Gastrocnemius medialis (tissue), 4 donors: ENCODE measurements around the gene TXNL4A. TPM values are rescaled to one million over a fixed set of nuclear protein-coding genes. Genes with fewer than 3 reads are reported as not detected.

Source experiments
- ATAC-seq, 2 donors: fragments of 150-250 bp; one replicate each; pipeline ENCODE4 v1.9.1; 2016
- DNase-seq, 2 donors: peaks; one replicate each; pipeline ENCODE4 v3.0.0-alpha.2; 2019
- H3K27ac ChIP-seq, 4 donors: fragments of 200-600 bp; sonication (generic); 1 replicate in 1 of 4; 2 replicates in 3 of 4; pipeline ENCODE4 v1.5.1; 2016 to 2018; ENCODE audit warnings: mild to moderate bottlenecking in 2 of 4, moderate library complexity in 1 of 4
- H3K27me3 ChIP-seq, 3 donors: fragments of 200-600 bp; sonication (generic) in 2 of 3; 1 replicate in 1 of 3; 2 replicates in 2 of 3; pipeline versions ENCODE4 v1.5.1 to v1.6.0; 2016 to 2019; ENCODE audit warnings: mild to moderate bottlenecking in 1 of 3, moderate library complexity in 1 of 3
- H3K36me3 ChIP-seq, 2 donors: fragments of 200-600 bp; sonication (generic) in 1 of 2; one replicate each; pipeline ENCODE4 v1.5.1; 2017 to 2018
- H3K4me1 ChIP-seq, 2 donors: fragments of 200-600 bp; sonication (generic) in 1 of 2; one replicate each; pipeline ENCODE4 v1.5.1; 2016 to 2017; ENCODE audit warnings: mild to moderate bottlenecking in 2 of 2
- H3K4me3 ChIP-seq, 4 donors: fragments of 200-600 bp; sonication (generic) in 3 of 4; 1 replicate in 1 of 4; 2 replicates in 3 of 4; pipeline ENCODE4 v1.5.1; 2016 to 2019; ENCODE audit warnings: mild to moderate bottlenecking in 2 of 4
- H3K9me3 ChIP-seq, 3 donors: fragments of 200-600 bp; sonication (generic) in 2 of 3; 1 replicate in 1 of 3; 2 replicates in 2 of 3; pipeline ENCODE4 v1.5.1; 2016 to 2019
- POLR2A ChIP-seq, 2 donors: fragments of 450-650 bp; IDR thresholded peaks; one replicate each; pipeline ENCODE4 v1.6.1; 2017; ENCODE audit warnings: antibody characterized with exemption in 2 of 2, mild to moderate bottlenecking in 2 of 2, moderate library complexity in 2 of 2
- in situ Hi-C, 4 donors: fragments of 200-750 bp; cut with MboI; loops; one replicate each; pipeline versions ENCODE4 v1.15.0 to v1.8.0; 2017; ENCODE audit warnings: low sequenced_read_pairs in 4 of 4
- intact Hi-C: fragments of 100-400 bp; cut with DNase I; formaldehyde crosslinking; loops from one replicate; pipeline ENCODE4 v1.15.1; 2023; ENCODE audit warnings: low total_unique reads
- total RNA-seq, 4 donors: library from RNA; depleted of rRNA; stranded (reverse); fragments of >200 nt; gene quantifications; one replicate each; pipeline versions ENCODE4 v1.1.0 to v1.2.3, GENCODE V29; 2016
- TF ChIP-seq, protein P1 (sequence below), 5 experiments: fragments of 450-650 bp in 3 of 5; fragments of 200-600 bp in 2 of 5; sonication (generic) in 2 of 5; IDR thresholded peaks in 4 of 5; conservative IDR thresholded peaks in 1 of 5; 1 replicate in 4 of 5; 2 replicates in 1 of 5; pipeline ENCODE4 v1.5.1; 2016 to 2019; ENCODE audit warnings: antibody characterized with exemption in 5 of 5, mild to moderate bottlenecking in 3 of 5, moderate library complexity in 3 of 5

Gene TXNL4A
- total RNA-seq, 4 donors from 2014 or later = 39.9 to 105 (median 66.4) TPM

DNA sequence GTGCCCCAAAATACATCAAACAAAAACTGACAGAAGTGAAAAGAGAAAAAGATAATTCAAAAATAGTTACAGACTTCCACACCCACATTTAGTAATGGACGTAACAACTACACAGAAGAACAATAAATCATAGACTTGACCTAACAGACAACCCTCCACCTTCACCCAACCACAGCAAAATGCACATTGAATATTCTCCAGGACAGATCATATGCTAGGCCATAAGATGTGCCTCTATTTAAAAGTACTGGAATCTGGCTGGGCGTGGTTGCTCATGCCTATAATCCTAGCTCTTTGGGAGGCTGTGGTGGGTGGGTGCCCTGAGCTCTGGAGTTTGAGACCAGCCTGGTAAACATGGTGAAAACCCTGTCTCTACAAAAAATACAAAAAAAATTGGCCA lies 56.9 kb downstream of the TXNL4A start:
- ATAC-seq (no peak), DNase-seq (no peak)
- no peaks in the 10 kb centered on the region for H3K27me3 ChIP-seq
- H3K4me1 ChIP-seq = peaks cover 15 to 32% of the 10 kb centered on the region in 2 donors
- in situ Hi-C loops = no loop called here
- H3K27ac ChIP-seq = no peak overlapping the region
- H3K36me3 ChIP-seq = peaks cover 0 to 36% of the 10 kb centered on the region in 2 donors
- peaks cover 0 to 11% (median 0%) of the 10 kb centered on the region in 3 donors for H3K9me3 ChIP-seq
- H3K4me3 ChIP-seq = no peak overlapping the region
- intact Hi-C loops = no loop called here
- TF ChIP-seq, protein P1, sequence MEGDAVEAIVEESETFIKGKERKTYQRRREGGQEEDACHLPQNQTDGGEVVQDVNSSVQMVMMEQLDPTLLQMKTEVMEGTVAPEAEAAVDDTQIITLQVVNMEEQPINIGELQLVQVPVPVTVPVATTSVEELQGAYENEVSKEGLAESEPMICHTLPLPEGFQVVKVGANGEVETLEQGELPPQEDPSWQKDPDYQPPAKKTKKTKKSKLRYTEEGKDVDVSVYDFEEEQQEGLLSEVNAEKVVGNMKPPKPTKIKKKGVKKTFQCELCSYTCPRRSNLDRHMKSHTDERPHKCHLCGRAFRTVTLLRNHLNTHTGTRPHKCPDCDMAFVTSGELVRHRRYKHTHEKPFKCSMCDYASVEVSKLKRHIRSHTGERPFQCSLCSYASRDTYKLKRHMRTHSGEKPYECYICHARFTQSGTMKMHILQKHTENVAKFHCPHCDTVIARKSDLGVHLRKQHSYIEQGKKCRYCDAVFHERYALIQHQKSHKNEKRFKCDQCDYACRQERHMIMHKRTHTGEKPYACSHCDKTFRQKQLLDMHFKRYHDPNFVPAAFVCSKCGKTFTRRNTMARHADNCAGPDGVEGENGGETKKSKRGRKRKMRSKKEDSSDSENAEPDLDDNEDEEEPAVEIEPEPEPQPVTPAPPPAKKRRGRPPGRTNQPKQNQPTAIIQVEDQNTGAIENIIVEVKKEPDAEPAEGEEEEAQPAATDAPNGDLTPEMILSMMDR (IDR thresholded peaks at IDR 0.05 in 4 of 5, conservative IDR thresholded peaks at IDR 0.05 in 1 of 5) = no peak
- TF ChIP-seq POLR2A (IDR thresholded peaks at IDR 0.05) = no peak

DNA sequence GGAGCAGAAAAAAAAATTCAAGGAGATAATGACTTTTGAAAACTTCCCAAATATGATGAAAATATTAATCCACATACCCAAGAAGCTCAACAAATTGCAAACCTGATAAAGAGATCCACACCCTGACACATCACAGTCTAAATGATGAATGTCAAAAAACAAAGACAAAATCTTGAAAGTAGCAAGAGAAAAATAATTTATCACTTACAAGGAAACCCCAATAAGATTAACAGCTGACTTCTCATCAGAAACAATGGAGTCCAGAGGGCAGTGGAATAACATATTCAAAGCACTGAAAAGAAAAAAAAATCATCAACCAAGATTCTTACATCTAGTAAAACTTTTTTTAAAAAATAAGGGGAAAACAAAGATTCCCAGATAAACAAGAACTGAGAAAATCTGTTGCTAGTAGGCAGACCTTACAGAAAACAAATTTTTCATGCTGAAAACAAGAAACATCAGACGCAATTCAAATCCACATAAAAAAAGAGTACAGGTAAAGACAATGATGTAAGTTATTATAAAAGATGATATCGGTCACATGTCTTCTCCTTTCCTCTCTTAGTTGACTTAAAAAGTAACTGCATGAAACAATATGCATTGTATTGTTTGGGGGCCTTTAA lies 58.2 kb downstream of the TXNL4A start:
- peaks cover 0 to 32% of the 10 kb centered on the region in 2 donors for H3K36me3 ChIP-seq
- DNase-seq (no peak), ATAC-seq (no peak)
- TF ChIP-seq, protein P1 (IDR thresholded peaks at IDR 0.05 in 4 of 5, conservative IDR thresholded peaks at IDR 0.05 in 1 of 5) = no peak
- TF ChIP-seq POLR2A (IDR thresholded peaks at IDR 0.05) = no peak
- H3K9me3 ChIP-seq = peaks cover 0 to 11% (median 0%) of the 10 kb centered on the region in 3 donors
- in situ Hi-C loops = no loop called here
- intact Hi-C loops = no loop called here
- no peak overlapping the region for H3K4me3 ChIP-seq
- H3K27ac ChIP-seq = no peak overlapping the region
- H3K4me1 ChIP-seq = peaks cover 28 to 45% of the 10 kb centered on the region in 2 donors
- H3K27me3 ChIP-seq = no peaks in the 10 kb centered on the region

GRCh38 chr18:79928563-79928960 lies 59.8 kb downstream of the TXNL4A start:
- Histone ChIP-seq H3K4me3 (no peak overlapping the region), H3K36me3 (peaks cover 0 to 24% of the 10 kb centered on the region in 2 donors), H3K4me1 (peaks cover 37 to 49% of the 10 kb centered on the region in 2 donors), H3K27ac (no peak overlapping the region), H3K9me3 (peaks cover 0 to 11% (median 0%) of the 10 kb centered on the region in 3 donors), H3K27me3 (no peaks in the 10 kb centered on the region)
- intact Hi-C loops (loop anchor here (10.0 kb wide), 1 partner anchor 204 kb away; no protein-coding TSS in a partner anchor), in situ Hi-C loops (no loop called here)
- no peak for ATAC-seq
- TF ChIP-seq, protein P1 (IDR thresholded peaks at IDR 0.05 in 4 of 5, conservative IDR thresholded peaks at IDR 0.05 in 1 of 5) = no peak
- no peak for TF ChIP-seq POLR2A (IDR thresholded peaks at IDR 0.05)
- DNase-seq = no peak

DNA sequence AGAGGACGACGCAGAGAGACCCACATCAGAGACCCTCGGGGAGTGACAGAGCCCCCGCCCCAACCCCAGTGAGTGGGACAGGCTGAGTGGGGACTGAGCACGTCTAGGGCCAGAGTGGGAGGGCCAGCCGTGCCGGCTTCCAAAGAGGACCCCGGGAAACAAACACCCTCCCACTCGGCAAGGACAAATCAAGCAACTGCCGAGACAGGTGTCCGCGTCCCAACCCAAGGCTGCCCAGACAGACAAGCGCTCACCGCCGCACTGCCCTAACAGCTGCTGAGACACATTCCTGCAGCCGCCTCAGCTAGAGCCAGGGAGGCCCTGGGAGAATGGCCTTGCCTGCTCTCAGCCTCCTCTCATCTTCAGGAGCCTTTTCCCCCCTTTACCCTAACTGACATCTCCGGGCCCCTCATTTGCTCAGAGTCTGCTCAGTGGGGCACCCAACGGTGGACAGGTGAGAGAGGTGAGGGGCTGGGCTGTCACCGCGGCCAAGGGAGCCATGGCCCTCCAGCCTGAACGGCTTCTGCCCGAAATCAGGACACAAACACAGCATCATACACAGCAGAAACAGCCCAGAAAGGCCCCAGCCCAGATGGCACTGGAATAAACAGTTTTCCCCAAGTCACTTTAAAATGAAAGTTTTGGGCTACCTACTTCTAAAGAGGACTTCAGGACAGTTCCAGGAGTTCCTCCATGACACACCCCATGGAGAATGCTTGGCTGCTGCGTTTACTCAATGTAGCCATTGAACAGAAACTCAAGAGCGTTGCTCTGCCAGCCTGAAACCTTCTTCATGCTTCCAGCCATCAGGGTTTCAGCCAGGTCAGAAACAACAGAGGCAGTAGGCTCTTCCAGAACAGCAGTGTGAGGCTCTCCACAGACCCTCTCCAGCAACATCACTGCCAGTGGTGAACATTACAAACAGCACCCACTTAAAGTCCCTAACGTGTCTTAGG lies 60.5 kb downstream of the TXNL4A start:
- intact Hi-C loops = loop anchor here (10.0 kb wide), 1 partner anchor 203 kb away; no protein-coding TSS in a partner anchor
- peaks cover 0 to 11% (median 0%) of the 10 kb centered on the region in 3 donors for H3K9me3 ChIP-seq
- in situ Hi-C loops = no loop called here

More for the DNA sequence above, 60.5 kb downstream of the TXNL4A start:
- Histone ChIP-seq H3K36me3 (peaks cover 0 to 22% of the 10 kb centered on the region in 2 donors), H3K4me3 (no peak overlapping the region), H3K27me3 (no peaks in the 10 kb centered on the region), H3K4me1 (peaks cover 37 to 49% of the 10 kb centered on the region in 2 donors), H3K27ac (peak overlapping the region in 1 of 4 donors; percentile 92)
- ATAC-seq = no peak
- peak in 1 of 2 donors; percentile 18 for DNase-seq
- TF ChIP-seq, protein P1 (IDR thresholded peaks at IDR 0.05 in 4 of 5, conservative IDR thresholded peaks at IDR 0.05 in 1 of 5) = no peak
- no peak for TF ChIP-seq POLR2A (IDR thresholded peaks at IDR 0.05)
